Hepatocyte (in vitro differentiated cells): ENCODE measurements around the gene B3GNT7.

Source experiments
- EZH2 ChIP-seq: fragments of 200-600 bp; sonication (generic); IDR thresholded peaks from 2 replicates; pipeline ENCODE4 v1.6.1; 2016; ENCODE audit warnings: antibody characterized with exemption, mild to moderate bottlenecking, borderline replicate concordance
- EZH2phosphoT487 ChIP-seq: fragments of 200-600 bp; sonication (generic); IDR thresholded peaks from one replicate; pipeline ENCODE4 v1.6.1; 2018; ENCODE audit warnings: antibody characterized with exemption, mild to moderate bottlenecking, low read depth, moderate library complexity; ENCODE audit not compliant: unreplicated experiment, severe bottlenecking
- TF ChIP-seq, protein P1 (sequence below): fragments of 200-600 bp; sonication (generic); IDR thresholded peaks from 2 replicates; pipeline ENCODE4 v1.5.1; 2016; ENCODE audit warnings: antibody characterized with exemption, mild to moderate bottlenecking; ENCODE audit not compliant: poor library complexity

DNA sequence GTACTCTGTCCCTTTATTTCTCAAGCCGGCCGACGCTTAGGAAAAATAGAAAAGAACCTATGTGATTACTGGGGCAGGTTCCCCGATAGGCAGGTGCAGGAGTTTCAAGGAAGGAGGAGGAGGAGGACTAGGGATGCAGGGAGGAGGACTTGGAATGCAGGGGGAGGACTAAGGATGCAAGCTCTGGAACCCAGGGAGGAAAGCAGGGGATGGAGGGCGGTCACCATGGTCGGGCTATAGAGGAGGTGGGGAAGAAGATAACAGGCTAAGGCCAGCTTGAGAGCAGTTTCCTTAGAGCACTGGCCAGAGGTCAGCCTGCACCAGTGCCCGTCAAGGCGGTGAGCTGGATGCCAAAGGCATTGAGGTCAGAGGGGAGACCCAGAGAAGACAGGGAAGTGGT lies 18.7 kb upstream of the B3GNT7 start:
- TF ChIP-seq, protein P1, sequence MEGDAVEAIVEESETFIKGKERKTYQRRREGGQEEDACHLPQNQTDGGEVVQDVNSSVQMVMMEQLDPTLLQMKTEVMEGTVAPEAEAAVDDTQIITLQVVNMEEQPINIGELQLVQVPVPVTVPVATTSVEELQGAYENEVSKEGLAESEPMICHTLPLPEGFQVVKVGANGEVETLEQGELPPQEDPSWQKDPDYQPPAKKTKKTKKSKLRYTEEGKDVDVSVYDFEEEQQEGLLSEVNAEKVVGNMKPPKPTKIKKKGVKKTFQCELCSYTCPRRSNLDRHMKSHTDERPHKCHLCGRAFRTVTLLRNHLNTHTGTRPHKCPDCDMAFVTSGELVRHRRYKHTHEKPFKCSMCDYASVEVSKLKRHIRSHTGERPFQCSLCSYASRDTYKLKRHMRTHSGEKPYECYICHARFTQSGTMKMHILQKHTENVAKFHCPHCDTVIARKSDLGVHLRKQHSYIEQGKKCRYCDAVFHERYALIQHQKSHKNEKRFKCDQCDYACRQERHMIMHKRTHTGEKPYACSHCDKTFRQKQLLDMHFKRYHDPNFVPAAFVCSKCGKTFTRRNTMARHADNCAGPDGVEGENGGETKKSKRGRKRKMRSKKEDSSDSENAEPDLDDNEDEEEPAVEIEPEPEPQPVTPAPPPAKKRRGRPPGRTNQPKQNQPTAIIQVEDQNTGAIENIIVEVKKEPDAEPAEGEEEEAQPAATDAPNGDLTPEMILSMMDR: no peak
- TF ChIP-seq EZH2phosphoT487: no peak
- no peak for TF ChIP-seq EZH2
